Transverse colon (tissue), 4 donors: Measurements from ENCODE around the gene PGPEP1.

ENCODE experiments used
- CTCF ChIP-seq, 5 experiments: fragments of 200-600 bp in 3 of 5; fragments of 450-650 bp in 2 of 5; sonication (generic) in 3 of 5; IDR thresholded peaks; 1 replicate in 2 of 5; 2 replicates in 3 of 5; pipeline ENCODE4 v1.5.1; 2016 to 2017; ENCODE audit warnings: antibody characterized with exemption in 5 of 5, inconsistent platforms in 3 of 5, mild to moderate bottlenecking in 2 of 5, moderate library complexity in 1 of 5
- EP300 ChIP-seq: sonication (generic); formaldehyde crosslinking; IDR thresholded peaks from one replicate; pipeline ENCODE4 v1.6.1; 2017; ENCODE audit warnings: antibody characterized with exemption, low read depth
- POLR2A ChIP-seq: fragments of 450-650 bp; IDR thresholded peaks from one replicate; pipeline ENCODE4 v1.6.1; 2016; ENCODE audit warnings: antibody characterized with exemption, mild to moderate bottlenecking, moderate library complexity
- POLR2AphosphoS5 ChIP-seq, 3 donors: sonication (generic); formaldehyde crosslinking; IDR thresholded peaks; one replicate each; pipeline ENCODE4 v1.6.1; 2016; ENCODE audit warnings: antibody characterized with exemption in 3 of 3

DNA sequence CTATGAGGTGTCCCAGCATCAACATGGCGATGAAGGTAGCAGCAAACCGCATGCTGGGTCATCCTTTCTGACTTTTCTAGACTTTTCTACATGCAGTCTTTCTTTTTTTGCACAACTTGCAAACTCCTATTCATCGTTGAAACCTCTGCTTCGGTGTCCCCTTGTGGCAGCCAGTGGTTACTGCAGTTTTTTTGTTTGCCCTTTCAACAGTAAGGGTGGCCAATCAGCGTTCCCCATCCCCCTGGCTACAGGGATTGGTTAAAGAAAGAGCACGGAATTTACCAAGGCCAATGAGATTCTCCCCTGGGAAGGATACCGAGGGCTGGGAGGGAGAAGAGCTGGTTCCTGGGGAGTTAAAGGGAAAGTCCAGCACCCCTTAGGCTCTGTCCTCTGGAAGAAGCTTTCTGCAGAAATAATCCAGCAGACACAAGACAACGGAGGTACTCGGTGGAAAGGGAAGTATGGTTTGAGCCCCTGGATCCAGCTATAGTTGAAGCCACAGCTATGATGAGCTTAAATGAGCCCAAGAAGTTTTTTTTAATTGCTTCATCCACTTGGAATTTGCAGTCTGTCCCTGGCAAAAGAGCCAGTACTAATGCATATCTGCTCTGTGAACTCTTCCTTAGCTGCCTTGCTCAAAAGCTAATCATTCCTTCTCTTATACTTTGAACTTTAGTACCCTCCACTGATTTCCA, 11.9 kb upstream of the PGPEP1 start:
- TF ChIP-seq CTCF (IDR thresholded peaks at IDR 0.05) (peak; percentile 86 to 100 (median 93)), EP300 (no peak), POLR2A (no peak), POLR2AphosphoS5 (IDR thresholded peaks at IDR 0.05) (peak; percentile 20 to 89 (median 70))
